ENCODE data around the gene OST4.

DNA sequence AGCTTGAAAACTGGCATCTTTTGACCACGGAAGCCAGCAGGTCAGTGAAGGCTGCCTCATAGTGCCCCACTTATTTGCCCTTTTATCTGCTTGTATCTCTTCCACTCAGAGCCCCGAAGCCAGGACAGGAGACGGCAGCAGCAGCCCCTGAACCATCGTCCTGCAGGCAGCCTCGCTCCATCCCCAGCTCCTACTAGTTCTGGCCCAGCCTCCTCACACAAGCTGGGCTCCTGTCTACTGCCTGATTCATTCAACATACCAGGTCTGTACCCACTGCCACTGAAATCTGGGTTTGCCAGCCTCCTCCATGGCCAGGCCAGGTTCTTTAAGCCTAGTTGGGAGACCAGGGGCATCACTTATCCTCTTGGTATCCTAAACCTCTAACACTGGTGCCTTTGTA, 4.1 kb downstream of the OST4 start:
- TF ChIP-seq, protein P1, sequence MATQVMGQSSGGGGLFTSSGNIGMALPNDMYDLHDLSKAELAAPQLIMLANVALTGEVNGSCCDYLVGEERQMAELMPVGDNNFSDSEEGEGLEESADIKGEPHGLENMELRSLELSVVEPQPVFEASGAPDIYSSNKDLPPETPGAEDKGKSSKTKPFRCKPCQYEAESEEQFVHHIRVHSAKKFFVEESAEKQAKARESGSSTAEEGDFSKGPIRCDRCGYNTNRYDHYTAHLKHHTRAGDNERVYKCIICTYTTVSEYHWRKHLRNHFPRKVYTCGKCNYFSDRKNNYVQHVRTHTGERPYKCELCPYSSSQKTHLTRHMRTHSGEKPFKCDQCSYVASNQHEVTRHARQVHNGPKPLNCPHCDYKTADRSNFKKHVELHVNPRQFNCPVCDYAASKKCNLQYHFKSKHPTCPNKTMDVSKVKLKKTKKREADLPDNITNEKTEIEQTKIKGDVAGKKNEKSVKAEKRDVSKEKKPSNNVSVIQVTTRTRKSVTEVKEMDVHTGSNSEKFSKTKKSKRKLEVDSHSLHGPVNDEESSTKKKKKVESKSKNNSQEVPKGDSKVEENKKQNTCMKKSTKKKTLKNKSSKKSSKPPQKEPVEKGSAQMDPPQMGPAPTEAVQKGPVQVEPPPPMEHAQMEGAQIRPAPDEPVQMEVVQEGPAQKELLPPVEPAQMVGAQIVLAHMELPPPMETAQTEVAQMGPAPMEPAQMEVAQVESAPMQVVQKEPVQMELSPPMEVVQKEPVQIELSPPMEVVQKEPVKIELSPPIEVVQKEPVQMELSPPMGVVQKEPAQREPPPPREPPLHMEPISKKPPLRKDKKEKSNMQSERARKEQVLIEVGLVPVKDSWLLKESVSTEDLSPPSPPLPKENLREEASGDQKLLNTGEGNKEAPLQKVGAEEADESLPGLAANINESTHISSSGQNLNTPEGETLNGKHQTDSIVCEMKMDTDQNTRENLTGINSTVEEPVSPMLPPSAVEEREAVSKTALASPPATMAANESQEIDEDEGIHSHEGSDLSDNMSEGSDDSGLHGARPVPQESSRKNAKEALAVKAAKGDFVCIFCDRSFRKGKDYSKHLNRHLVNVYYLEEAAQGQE (IDR thresholded peaks at IDR 0.05; ENCODE audit: insufficient replicate concordance, low read depth) = no peak
- TF ChIP-seq, protein P2, sequence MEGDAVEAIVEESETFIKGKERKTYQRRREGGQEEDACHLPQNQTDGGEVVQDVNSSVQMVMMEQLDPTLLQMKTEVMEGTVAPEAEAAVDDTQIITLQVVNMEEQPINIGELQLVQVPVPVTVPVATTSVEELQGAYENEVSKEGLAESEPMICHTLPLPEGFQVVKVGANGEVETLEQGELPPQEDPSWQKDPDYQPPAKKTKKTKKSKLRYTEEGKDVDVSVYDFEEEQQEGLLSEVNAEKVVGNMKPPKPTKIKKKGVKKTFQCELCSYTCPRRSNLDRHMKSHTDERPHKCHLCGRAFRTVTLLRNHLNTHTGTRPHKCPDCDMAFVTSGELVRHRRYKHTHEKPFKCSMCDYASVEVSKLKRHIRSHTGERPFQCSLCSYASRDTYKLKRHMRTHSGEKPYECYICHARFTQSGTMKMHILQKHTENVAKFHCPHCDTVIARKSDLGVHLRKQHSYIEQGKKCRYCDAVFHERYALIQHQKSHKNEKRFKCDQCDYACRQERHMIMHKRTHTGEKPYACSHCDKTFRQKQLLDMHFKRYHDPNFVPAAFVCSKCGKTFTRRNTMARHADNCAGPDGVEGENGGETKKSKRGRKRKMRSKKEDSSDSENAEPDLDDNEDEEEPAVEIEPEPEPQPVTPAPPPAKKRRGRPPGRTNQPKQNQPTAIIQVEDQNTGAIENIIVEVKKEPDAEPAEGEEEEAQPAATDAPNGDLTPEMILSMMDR (IDR thresholded peaks at IDR 0.05; ENCODE audit: insufficient read depth, low read length) = no peak

Measured in HL-60 (cell line).